Panc1 (cell line): ENCODE data around the gene MPDU1. TPM values are rescaled to one million over a fixed set of nuclear protein-coding genes. Genes with fewer than 3 reads are reported as not detected.

ENCODE experiments used
- ATAC-seq: fragments of 200-7000 bp; cut with Tn5 transposase; 2 replicates; pipeline ENCODE4 v1.9.1; 2020; ENCODE audit warnings: mild to moderate bottlenecking, moderate library complexity
- BruUV-seq: library from RNA; stranded (reverse); fragments of 400-500 nt; replicated peaks from 2 replicates; lab custom pipeline; 2021; lab: Mats Ljungman, UMichigan
- CTCF ChIA-PET: fragments of 300-600 bp; sonication (Branson Sonifier 250); formaldehyde crosslinking; loops from one replicate; lab custom pipeline; 2022; ENCODE audit warnings: antibody characterized with exemption; lab: Charles Lee
- POLR2A ChIA-PET: fragments of 300-600 bp; sonication (Branson Sonifier 250); formaldehyde crosslinking; loops from one replicate; lab custom pipeline; 2022; ENCODE audit warnings: antibody characterized with exemption; lab: Charles Lee
- DNase-seq: peaks from one replicate; pipeline ENCODE4 v3.0.0-alpha.2; 2010; ENCODE audit warnings: low read depth, low spot score
- H3K27ac ChIP-seq: 2 replicates; pipeline ENCODE4 v1.5.1; 2011; ENCODE audit warnings: mild to moderate bottlenecking, low read length, inconsistent platforms
- H3K27me3 ChIP-seq: fragments of 200-500 bp; sonication (Bioruptor generic); 2 replicates; pipeline ENCODE4 v1.6.0; 2014; ENCODE audit warnings: low read length, inconsistent platforms; ENCODE audit not compliant: control insufficient read depth, insufficient read depth
- H3K36me3 ChIP-seq: fragments of 200-500 bp; sonication (Bioruptor generic); 2 replicates; pipeline ENCODE4 v1.5.1; 2014; ENCODE audit warnings: inconsistent platforms, mild to moderate bottlenecking, low read length, moderate library complexity; ENCODE audit not compliant: control insufficient read depth, insufficient read depth
- H3K4me1 ChIP-seq: 2 replicates; pipeline ENCODE4 v1.5.1; 2011; ENCODE audit warnings: inconsistent platforms, mild to moderate bottlenecking, low read length, moderate library complexity; ENCODE audit not compliant: control insufficient read depth, insufficient read depth
- H3K4me3 ChIP-seq, 2 experiments: 2 replicates each; pipeline ENCODE4 v1.5.1; 2011 to 2012; ENCODE audit warnings: low read depth in 2 of 2, low read length in 2 of 2, mild to moderate bottlenecking in 2 of 2, inconsistent platforms in 1 of 2, moderate library complexity in 1 of 2
- H3K9me3 ChIP-seq: fragments of 200-500 bp; sonication (Bioruptor generic); 2 replicates; pipeline ENCODE4 v1.5.1; 2014; ENCODE audit warnings: low read depth, mild to moderate bottlenecking, inconsistent platforms, low read length, moderate library complexity; ENCODE audit not compliant: control insufficient read depth, insufficient read depth
- POLR2AphosphoS5 ChIP-seq: IDR thresholded peaks from 2 replicates; pipeline ENCODE4 v1.6.1; 2012; ENCODE audit warnings: mild to moderate bottlenecking, low read depth, low read length, moderate library complexity
- REST ChIP-seq, 2 experiments: IDR thresholded peaks; 2 replicates each; pipeline ENCODE4 v1.6.1; 2011 to 2012; ENCODE audit warnings: low read depth in 2 of 2, control low read depth in 1 of 2, low read length in 1 of 2, mild to moderate bottlenecking in 1 of 2, moderate library complexity in 1 of 2; ENCODE audit not compliant: insufficient read depth in 1 of 2
- SIN3A ChIP-seq: IDR thresholded peaks from 2 replicates; pipeline ENCODE4 v1.6.1; 2012; ENCODE audit warnings: low read depth, mild to moderate bottlenecking, low read length, moderate library complexity, borderline replicate concordance; ENCODE audit not compliant: insufficient read depth
- TCF7L2 ChIP-seq: IDR thresholded peaks from 2 replicates; pipeline ENCODE4 v1.6.1; 2011; ENCODE audit warnings: mild to moderate bottlenecking, low read depth, low read length, inconsistent platforms
- in situ Hi-C: cut with HindIII; loops from 2 replicates; pipeline ENCODE4 v1.10.0; 2016; ENCODE audit warnings: low sequenced_read_pairs, low pct_unique_long_range_greater_than_20kb
- intact Hi-C: fragments of 100-400 bp; cut with micrococcal nuclease; formaldehyde crosslinking; loops from one replicate; pipeline ENCODE4 v1.10.0; 2022; ENCODE audit not compliant: unreplicated experiment
- total RNA-seq: library from RNA; stranded (reverse); gene quantifications from one replicate; pipeline ENCODE4 v1.2.1, GENCODE V29; 2021; ENCODE audit not compliant: unreplicated experiment
- TF ChIP-seq, protein P1 (sequence below): fragments of 450-650 bp; IDR thresholded peaks from 2 replicates; pipeline ENCODE4 v1.5.1; 2017; ENCODE audit warnings: mild to moderate bottlenecking

Gene MPDU1
- total RNA-seq, 1 experiment from 2014 or later: 47.1 TPM

- POLR2A ChIA-PET: interaction anchor here (0.6 to 1.4 kb wide), 3 partner anchors 29 to 55 kb away, joined by 3 to 13 read pairs (median 5); partner anchors contain the start of gene TP53
- no peak for ATAC-seq
Measured at GRCh38 chr17:7631398-7632380, 48.0 kb downstream of the MPDU1 start.

GRCh38 chr17:7632492-7632894 lies 48.8 kb downstream of the MPDU1 start:
- in situ Hi-C loops: no loop called here
- no peaks in the 10 kb centered on the region for H3K36me3 ChIP-seq
- ChIA-PET CTCF (interaction anchor here (1.7 to 2.1 kb wide), 2 partner anchors 55 to 79 kb away, joined by 4 to 8 read pairs; partner anchors contain the start of genes TP53 and WRAP53), POLR2A (interaction anchor here (0.5 to 1.4 kb wide), 2 partner anchors 54 to 55 kb away, joined by 3 to 4 read pairs; partner anchors contain the start of gene TP53)
- H3K9me3 ChIP-seq: no peaks in the 10 kb centered on the region
- no peaks in the 10 kb centered on the region for H3K27me3 ChIP-seq
- intact Hi-C loops: no loop called here
- no peak for DNase-seq
- no peak for TF ChIP-seq TCF7L2
- TF ChIP-seq REST (IDR thresholded peaks at IDR 0.05; ENCODE audit: insufficient read depth in 1 of 2, low read depth in 2 of 2, low read length in 1 of 2): no peak
- TF ChIP-seq POLR2AphosphoS5: no peak
- TF ChIP-seq, protein P1, sequence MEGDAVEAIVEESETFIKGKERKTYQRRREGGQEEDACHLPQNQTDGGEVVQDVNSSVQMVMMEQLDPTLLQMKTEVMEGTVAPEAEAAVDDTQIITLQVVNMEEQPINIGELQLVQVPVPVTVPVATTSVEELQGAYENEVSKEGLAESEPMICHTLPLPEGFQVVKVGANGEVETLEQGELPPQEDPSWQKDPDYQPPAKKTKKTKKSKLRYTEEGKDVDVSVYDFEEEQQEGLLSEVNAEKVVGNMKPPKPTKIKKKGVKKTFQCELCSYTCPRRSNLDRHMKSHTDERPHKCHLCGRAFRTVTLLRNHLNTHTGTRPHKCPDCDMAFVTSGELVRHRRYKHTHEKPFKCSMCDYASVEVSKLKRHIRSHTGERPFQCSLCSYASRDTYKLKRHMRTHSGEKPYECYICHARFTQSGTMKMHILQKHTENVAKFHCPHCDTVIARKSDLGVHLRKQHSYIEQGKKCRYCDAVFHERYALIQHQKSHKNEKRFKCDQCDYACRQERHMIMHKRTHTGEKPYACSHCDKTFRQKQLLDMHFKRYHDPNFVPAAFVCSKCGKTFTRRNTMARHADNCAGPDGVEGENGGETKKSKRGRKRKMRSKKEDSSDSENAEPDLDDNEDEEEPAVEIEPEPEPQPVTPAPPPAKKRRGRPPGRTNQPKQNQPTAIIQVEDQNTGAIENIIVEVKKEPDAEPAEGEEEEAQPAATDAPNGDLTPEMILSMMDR: peak; percentile 80
- TF ChIP-seq SIN3A: no peak
- H3K27ac ChIP-seq: no peak overlapping the region
- no TSS peak for BruUV-seq
- no peak overlapping the region for H3K4me3 ChIP-seq
- 0 out of 2 replicates have a peak, but pooled peaks cover 2% of the 10 kb centered on the region for H3K4me1 ChIP-seq
- ATAC-seq: peak; percentile 76

More at GRCh38 chr17:7631398-7632380, 48.0 kb downstream of the MPDU1 start:
- CTCF ChIA-PET: interaction anchor here (0.5 to 1.7 kb wide), 3 partner anchors 78 to 173 kb away, joined by 3 to 14 read pairs (median 4); no protein-coding TSS in a partner anchor
- no TSS peak for BruUV-seq
- TF ChIP-seq POLR2AphosphoS5 (no peak), TCF7L2 (no peak), SIN3A (no peak)
- TF ChIP-seq, protein P1: no peak
- Histone ChIP-seq H3K9me3 (no peaks in the 10 kb centered on the region), H3K27me3 (no peaks in the 10 kb centered on the region), H3K27ac (no peak overlapping the region), H3K4me1 (peaks cover 5% of the 10 kb centered on the region), H3K36me3 (no peaks in the 10 kb centered on the region), H3K4me3 (no peak overlapping the region)
- no peak for DNase-seq
- in situ Hi-C loops: no loop called here
- intact Hi-C loops: no loop called here
